GM19025 (cell line): ENCODE results near the gene SMAD7.

Source experiments
- ATAC-seq: cut with Tn5 transposase; IDR thresholded peaks from one replicate; pipeline ENCODE4 v1.9.1; 2021; ENCODE audit warnings: mild to moderate bottlenecking, low read depth, moderate library complexity; ENCODE audit not compliant: unreplicated experiment

Gene SMAD7

DNA sequence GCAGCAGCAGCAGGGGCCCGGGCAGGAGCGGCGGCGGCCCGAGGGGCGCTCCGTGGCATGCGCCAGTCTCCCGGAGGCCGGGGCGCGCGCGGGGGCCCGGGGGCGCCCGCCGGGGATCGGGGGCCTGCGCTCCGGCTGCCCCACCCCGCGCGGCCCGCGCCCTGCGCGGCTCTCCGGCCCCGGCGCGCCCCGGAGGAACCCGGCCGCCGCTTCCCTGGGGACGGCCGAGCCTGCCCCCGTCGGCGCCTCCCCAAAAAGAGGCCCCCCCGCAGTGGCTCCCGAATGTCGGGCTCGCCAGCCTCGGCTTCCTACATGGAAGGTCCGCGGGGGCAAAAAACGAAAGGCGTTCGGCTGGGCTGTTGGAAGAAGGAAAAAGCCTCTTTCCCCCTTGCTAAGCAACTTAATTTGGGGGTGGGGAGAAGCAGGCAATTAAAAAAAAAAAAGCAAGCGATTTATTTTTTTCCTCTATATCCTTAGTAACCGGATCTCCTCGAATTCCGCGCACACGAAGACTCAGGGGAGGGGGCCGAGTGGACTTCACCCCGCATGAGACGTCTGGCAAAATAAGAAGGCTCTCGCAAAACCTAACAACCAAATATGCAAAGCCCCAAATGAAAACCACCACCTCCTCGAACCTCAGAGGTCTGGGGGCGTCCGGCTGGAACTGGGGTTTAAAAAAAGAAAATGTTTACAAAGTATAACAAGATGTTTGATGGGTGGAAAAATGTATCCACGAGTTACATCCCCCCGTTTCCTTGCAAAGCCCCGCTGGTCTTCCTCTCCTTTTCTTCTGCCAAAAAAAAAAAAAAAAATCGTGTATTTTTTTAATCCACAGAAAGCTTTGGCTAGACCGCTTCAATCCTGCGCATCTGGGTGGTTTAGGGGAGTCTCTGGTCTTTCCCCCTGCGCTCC is at the start of gene SMAD7:
TSS of gene SMAD7 (minus strand) at position 430 of the 912 bp plus-strand sequence. CDS start 541 bp downstream, outside the sequence.
- no peak for ATAC-seq

DNA sequence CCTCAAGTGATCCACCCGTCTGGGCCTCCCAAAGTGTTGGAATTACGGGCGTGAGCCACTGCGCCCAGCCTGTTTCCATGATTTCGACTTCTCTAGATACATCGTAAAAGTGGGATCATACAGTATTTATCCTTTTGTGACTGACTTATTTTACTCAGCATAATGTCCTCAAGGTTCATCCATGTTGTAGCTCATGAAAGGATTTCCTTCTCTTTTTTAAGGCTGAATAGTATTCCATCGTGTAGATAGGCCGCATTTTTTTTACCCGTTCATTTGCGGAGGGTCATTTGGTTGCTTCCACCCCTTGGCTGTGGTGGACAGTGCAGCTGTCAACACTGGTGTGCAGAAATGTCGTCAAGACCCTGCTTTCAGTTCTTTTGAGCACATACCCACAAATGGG is 48.8 kb upstream of the SMAD7 start:
- no peak for ATAC-seq

DNA sequence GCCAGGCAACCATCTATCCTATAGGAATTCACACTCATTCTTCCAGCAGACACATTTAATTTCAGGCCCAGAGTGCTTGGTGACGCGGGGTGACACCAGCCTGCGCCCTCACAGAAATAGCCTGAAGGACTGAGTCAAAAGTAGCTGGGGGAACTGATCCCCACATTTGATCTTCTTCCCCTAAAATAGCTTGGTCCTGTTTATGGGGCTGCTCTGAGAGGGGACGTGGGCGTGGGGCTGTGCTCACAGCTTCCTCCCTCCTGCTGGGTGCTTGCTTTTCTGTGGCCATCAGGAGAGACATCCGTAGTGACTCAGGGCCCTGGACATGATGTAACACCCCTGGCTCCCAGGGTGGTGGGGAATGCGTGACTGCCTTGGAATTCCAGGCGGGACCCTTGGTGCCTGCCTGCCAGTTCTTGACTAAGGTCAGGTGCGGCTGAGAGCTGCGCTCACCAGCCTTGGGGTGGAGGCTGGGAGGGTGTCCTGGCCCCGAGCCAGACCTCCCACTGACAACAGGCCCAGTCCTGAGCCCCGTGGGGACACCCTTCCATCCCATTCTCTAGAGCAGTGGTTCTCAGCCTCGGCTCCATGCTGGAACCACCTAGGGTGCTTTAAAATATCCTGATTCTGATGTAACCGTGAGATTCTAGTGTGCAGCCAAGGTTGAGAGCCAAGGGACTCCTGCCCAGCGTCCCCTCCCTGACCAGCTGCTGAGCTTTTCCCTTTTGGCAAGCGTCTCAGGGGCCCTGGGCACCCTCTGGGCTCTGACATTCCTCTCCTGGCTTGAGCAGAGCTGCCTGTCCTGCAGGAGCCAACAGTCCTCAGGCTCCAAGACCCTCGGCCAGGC is 47.4 kb upstream of the SMAD7 start:
- ATAC-seq, result no peak

GRCh38 chr18:48997681-48997984 is 46.9 kb upstream of the SMAD7 start:
- no peak for ATAC-seq

DNA sequence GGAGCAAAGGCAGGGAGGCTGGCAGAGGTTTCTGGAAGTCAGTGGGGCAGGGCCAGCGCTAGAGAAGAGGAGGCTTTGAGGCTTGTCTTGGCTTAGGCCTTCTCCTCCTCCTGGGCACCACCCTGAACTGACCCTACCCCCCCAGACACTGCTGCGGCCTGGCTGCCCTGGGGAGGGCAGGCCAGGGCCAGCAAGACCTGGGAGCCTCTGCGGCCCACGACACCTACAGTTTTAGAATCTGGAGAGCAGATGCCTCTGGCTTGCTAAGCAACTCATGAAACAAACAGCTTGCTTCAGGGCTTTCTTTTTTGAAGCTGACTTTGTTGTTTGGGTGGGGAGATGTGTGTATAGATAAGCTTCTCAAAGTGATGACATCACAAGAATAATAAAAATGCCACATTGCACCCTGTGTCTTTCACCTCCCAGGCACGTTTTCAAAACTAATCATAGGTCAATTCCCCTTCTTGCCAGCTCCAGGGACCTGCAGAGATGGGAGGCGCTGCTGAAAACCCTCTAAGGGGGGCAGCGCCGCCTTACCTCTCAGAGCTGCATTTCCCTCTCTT is 46.2 kb upstream of the SMAD7 start:
- ATAC-seq, result no peak

- ATAC-seq, result no peak
Measured at GRCh38 chr18:48996041-48996440, 45.3 kb upstream of the SMAD7 start.

- ATAC-seq, result no peak
Measured at GRCh38 chr18:48994926-48995835, 44.4 kb upstream of the SMAD7 start.

DNA sequence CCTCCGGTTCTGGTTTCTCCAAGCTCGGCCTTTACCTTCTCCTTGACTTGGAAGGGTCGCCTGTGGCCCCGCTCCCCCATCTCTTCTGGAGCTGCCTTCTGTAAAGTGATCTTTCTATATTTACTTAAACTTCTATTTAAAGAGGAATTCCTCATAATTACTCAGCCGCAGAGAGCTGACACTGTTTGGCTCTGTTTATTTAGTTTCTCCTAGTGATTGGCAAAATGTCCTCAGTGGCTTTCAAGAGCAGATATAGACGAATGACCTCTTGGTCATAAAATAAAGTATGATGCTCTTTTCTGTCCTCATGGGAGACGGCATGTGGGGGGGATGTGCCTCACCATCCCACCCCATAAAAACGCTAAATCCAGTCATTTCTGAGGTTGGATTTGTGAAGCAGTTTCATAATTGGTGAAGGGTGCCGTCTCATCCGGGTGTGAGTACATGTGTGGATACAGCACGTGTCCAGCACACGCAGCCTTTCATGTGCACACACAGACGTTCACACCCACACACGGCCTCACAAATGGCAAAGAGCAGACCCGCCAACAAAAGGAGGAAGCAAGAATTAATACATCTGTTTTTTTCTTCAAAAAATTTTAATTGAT is 43.4 kb upstream of the SMAD7 start:
- no peak for ATAC-seq

- no peak for ATAC-seq
Measured at GRCh38 chr18:48993586-48993985, 42.8 kb upstream of the SMAD7 start.

GRCh38 chr18:48992791-48993555 is 42.2 kb upstream of the SMAD7 start:
- no peak for ATAC-seq

GRCh38 chr18:48992133-48992532 is 41.4 kb upstream of the SMAD7 start:
- ATAC-seq, result no peak

GRCh38 chr18:48991676-48992075 is 40.9 kb upstream of the SMAD7 start:
- no peak for ATAC-seq

DNA sequence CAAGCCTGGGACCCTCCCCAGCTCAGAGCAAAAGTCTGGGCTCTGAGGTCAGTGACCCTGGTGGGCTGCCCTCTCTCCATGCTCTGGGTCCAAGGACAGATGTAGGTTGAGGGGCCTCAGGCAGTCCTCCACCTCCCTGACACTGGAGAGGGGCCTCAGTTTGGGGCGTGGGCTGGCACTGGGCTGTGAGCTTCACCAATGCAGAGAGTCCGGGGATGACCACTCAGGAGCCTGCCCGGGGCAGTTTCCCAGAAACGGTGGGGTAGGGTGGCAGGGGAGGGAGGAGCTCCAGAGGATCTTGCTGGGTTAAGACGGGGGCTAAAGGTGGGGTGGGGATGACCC is 40.5 kb upstream of the SMAD7 start:
- ATAC-seq, result no peak

GRCh38 chr18:48990481-48991318 is 39.9 kb upstream of the SMAD7 start:
- ATAC-seq, result no peak

DNA sequence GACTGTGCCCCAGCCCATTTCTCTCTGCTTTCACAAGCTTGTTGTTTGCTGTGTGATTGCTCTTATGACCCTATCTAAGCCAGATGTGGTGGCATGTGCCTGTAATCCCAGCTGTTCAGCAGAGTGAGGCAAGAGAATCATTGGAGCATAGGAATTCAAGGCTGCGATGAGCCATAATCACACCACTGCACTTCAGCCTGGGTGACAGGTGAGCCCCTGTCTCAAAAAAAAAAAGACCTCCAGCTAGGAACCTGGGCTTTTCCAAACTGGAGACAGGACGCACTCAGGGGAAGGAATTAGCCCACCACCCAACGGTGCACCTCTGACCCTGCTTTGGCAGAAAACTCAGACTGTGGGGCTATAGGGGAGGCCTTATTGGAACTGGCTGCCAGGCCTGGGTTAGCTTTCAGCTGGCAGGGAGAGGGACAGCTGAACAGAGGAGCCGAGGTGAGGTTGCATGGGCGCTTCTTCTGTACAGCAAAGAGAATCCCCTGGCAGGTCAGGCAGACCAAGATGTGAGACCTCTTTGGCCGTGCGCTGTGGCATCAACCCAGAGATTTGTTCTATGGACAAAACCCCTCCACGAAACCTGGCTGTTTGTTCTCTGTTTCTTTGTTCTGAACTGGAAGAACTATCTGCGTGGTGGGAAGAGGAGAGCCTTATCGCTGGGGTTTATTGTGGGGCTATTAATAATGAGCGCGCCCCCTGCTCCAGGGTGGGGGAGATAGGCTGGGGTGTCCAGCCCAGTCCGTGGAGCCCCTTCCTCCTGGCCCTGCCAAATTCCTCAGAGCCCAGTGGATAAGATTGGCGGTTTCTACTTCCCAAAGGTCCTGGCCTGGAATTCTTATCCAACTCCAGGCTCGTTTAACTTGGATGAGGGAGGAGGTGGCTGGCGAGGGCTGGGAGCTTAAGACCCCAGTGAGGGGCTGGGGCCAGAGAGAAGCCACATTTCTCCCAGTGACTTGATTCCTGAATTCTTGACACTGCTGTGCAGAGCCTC is 38.8 kb upstream of the SMAD7 start:
- ATAC-seq, result no peak

- ATAC-seq, result no peak
Measured at GRCh38 chr18:48988508-48989303, 37.9 kb upstream of the SMAD7 start.
